Measurements from ENCODE around the gene LRIG1.

LRIG1 gene

GRCh38 chr3:66488492-66488891 is 12.3 kb downstream of the LRIG1 start:
- peaks cover 100% of the 10 kb centered on the region for H3K79me2 ChIP-seq (ENCODE audit: low read length)
- no peak overlapping the region for H3K9ac ChIP-seq (ENCODE audit: low read length)
- H3K9me3 ChIP-seq (ENCODE audit: insufficient read depth, low read length): no peaks in the 10 kb centered on the region
- H3K27ac ChIP-seq (ENCODE audit: low read length): no peak overlapping the region
- peaks cover 25% of the 10 kb centered on the region for H3K4me1 ChIP-seq (ENCODE audit: low read length)
- no peaks in the 10 kb centered on the region for H3K27me3 ChIP-seq (ENCODE audit: low read depth, low read length)
- no peak for TF ChIP-seq CTCF (IDR thresholded peaks at IDR 0.05; ENCODE audit: low read depth, low read length)
- no peak for TF ChIP-seq EZH2phosphoT487 (IDR thresholded peaks at IDR 0.05; ENCODE audit: low read depth)
- H2AFZ ChIP-seq (ENCODE audit: low read depth, low read length): no peak overlapping the region
- H3K4me2 ChIP-seq (ENCODE audit: low read length): peak overlapping the region; percentile 8
- H4K20me1 ChIP-seq (ENCODE audit: insufficient read depth, low read length): peaks cover 41% of the 10 kb centered on the region; the same call in 1 of the 2 replicates
- H3K4me3 ChIP-seq (ENCODE audit: low read length): no peak overlapping the region
- no peaks in the 10 kb centered on the region for H3K36me3 ChIP-seq (replicated peaks; ENCODE audit: low read depth, low read length)

- H3K9ac ChIP-seq (ENCODE audit: low read length): no peak overlapping the region
- no peaks in the 10 kb centered on the region for H3K36me3 ChIP-seq (replicated peaks; ENCODE audit: low read depth, low read length)
- no peak overlapping the region for H2AFZ ChIP-seq (ENCODE audit: low read depth, low read length)
- peaks cover 36% of the 10 kb centered on the region for H3K4me1 ChIP-seq (ENCODE audit: low read length)
- no peaks in the 10 kb centered on the region for H3K9me3 ChIP-seq (ENCODE audit: insufficient read depth, low read length)
- H3K27ac ChIP-seq (ENCODE audit: low read length): no peak overlapping the region
- H3K4me3 ChIP-seq (ENCODE audit: low read length): no peak overlapping the region
- no peaks in the 10 kb centered on the region for H3K27me3 ChIP-seq (ENCODE audit: low read depth, low read length)
- no peak for TF ChIP-seq EZH2phosphoT487 (IDR thresholded peaks at IDR 0.05; ENCODE audit: low read depth)
- TF ChIP-seq CTCF (IDR thresholded peaks at IDR 0.05; ENCODE audit: low read depth, low read length): no peak
- no peak overlapping the region for H3K4me2 ChIP-seq (ENCODE audit: low read length)
- H3K79me2 ChIP-seq (ENCODE audit: low read length): peaks cover 100% of the 10 kb centered on the region
- H4K20me1 ChIP-seq (ENCODE audit: insufficient read depth, low read length): peaks cover 43% of the 10 kb centered on the region; the same call in 1 of the 2 replicates
Observed at GRCh38 chr3:66487465-66487864, 13.4 kb downstream of the LRIG1 start.

- no peak overlapping the region for H3K9ac ChIP-seq (ENCODE audit: low read length)
Observed at GRCh38 chr3:66486646-66487045, 14.2 kb downstream of the LRIG1 start.

GRCh38 chr3:66486202-66486601 is 14.6 kb downstream of the LRIG1 start:
- Histone ChIP-seq H3K79me2 (ENCODE audit: low read length) (peaks cover 100% of the 10 kb centered on the region), H3K27me3 (ENCODE audit: low read depth, low read length) (no peaks in the 10 kb centered on the region), H3K36me3 (replicated peaks; ENCODE audit: low read depth, low read length) (no peaks in the 10 kb centered on the region), H3K27ac (ENCODE audit: low read length) (no peak overlapping the region), H3K4me2 (ENCODE audit: low read length) (no peak overlapping the region), H3K9ac (ENCODE audit: low read length) (no peak overlapping the region), H4K20me1 (ENCODE audit: insufficient read depth, low read length) (peaks cover 37% of the 10 kb centered on the region; the same call in 1 of the 2 replicates), H3K4me3 (ENCODE audit: low read length) (no peak overlapping the region), H3K9me3 (ENCODE audit: insufficient read depth, low read length) (no peaks in the 10 kb centered on the region), H2AFZ (ENCODE audit: low read depth, low read length) (no peak overlapping the region), H3K4me1 (ENCODE audit: low read length) (peaks cover 48% of the 10 kb centered on the region)
- TF ChIP-seq CTCF (IDR thresholded peaks at IDR 0.05; ENCODE audit: low read depth, low read length) (no peak), EZH2phosphoT487 (IDR thresholded peaks at IDR 0.05; ENCODE audit: low read depth) (no peak)

More at GRCh38 chr3:66486646-66487045, 14.2 kb downstream of the LRIG1 start:
- Histone ChIP-seq H3K27ac (ENCODE audit: low read length) (no peak overlapping the region), H3K4me3 (ENCODE audit: low read length) (no peak overlapping the region), H3K36me3 (replicated peaks; ENCODE audit: low read depth, low read length) (no peaks in the 10 kb centered on the region), H3K4me2 (ENCODE audit: low read length) (no peak overlapping the region), H4K20me1 (ENCODE audit: insufficient read depth, low read length) (peaks cover 38% of the 10 kb centered on the region; the same call in 1 of the 2 replicates), H3K27me3 (ENCODE audit: low read depth, low read length) (no peaks in the 10 kb centered on the region), H3K4me1 (ENCODE audit: low read length) (peaks cover 44% of the 10 kb centered on the region), H3K9me3 (ENCODE audit: insufficient read depth, low read length) (no peaks in the 10 kb centered on the region), H2AFZ (ENCODE audit: low read depth, low read length) (no peak overlapping the region), H3K79me2 (ENCODE audit: low read length) (peaks cover 100% of the 10 kb centered on the region)
- no peak for TF ChIP-seq CTCF (IDR thresholded peaks at IDR 0.05; ENCODE audit: low read depth, low read length)
- no peak for TF ChIP-seq EZH2phosphoT487 (IDR thresholded peaks at IDR 0.05; ENCODE audit: low read depth)

Measured in OCI-LY3 (cell line).